Activated CD4-positive, alpha-beta T cell treated with anti-CD3 and anti-CD28 coated beads for 24 hours (primary cell): ENCODE data around the gene ZC2HC1C.
"Not testable (repeated sequence)": the region's sequence is repeated elsewhere in the genome, so short reads cannot be mapped to it uniquely, and the experiment has no call there.

ENCODE experiments used
- DNase-seq, 2 donors: peaks; one replicate each; pipeline ENCODE4 v3.0.0-alpha.2; 2020; ENCODE audit warnings: low read depth in 2 of 2

The ZC2HC1C gene

GRCh38 chr14:75054421-75054820 lies 15.0 kb upstream of the ZC2HC1C start:
- DNase-seq: no peak

GRCh38 chr14:75059642-75060041 lies 9.8 kb upstream of the ZC2HC1C start:
- no peak for DNase-seq

- DNase-seq: no peak
Observed at GRCh38 chr14:75060420-75060819, 9.0 kb upstream of the ZC2HC1C start.

GRCh38 chr14:75063013-75063412 lies 6.4 kb upstream of the ZC2HC1C start:
- DNase-seq: no peak

GRCh38 chr14:75063491-75064204 lies 5.8 kb upstream of the ZC2HC1C start, which contains the start of gene ACYP1:
Gene ACYP1, minus strand, starts transcription at chr14:75064024. Its CDS starts 471 bp downstream, at chr14:75063553.
- DNase-seq: peak; percentile 90 to 91

- no peak for DNase-seq
Observed at GRCh38 chr14:75064205-75064567, 5.3 kb upstream of the ZC2HC1C start.

- no peak for DNase-seq
Observed at GRCh38 chr14:75066691-75067090, 2.8 kb upstream of the ZC2HC1C start.

GRCh38 chr14:75067212-75067611 lies 2.2 kb upstream of the ZC2HC1C start:
- DNase-seq: no peak

GRCh38 chr14:75067765-75068164 lies 1.7 kb upstream of the ZC2HC1C start:
- not testable (repeated sequence) for DNase-seq

- DNase-seq: no peak
Observed at GRCh38 chr14:75068294-75069120, 934 bp upstream of the ZC2HC1C start.

- DNase-seq: no peak
Observed at GRCh38 chr14:75069811-75070145, 337 bp downstream of the ZC2HC1C start.

- DNase-seq: no peak
Observed at GRCh38 chr14:75070383-75070782, 942 bp downstream of the ZC2HC1C start.

GRCh38 chr14:75077794-75078193 lies 8.4 kb downstream of the ZC2HC1C start:
- no peak for DNase-seq

- DNase-seq: no peak
Observed at GRCh38 chr14:75079521-75079920, 10.1 kb downstream of the ZC2HC1C start.

- no peak for DNase-seq
Observed at GRCh38 chr14:75081660-75082229, 12.3 kb downstream of the ZC2HC1C start.

GRCh38 chr14:75083271-75083670 lies 13.8 kb downstream of the ZC2HC1C start:
- no peak for DNase-seq

GRCh38 chr14:75084513-75084912 lies 15.1 kb downstream of the ZC2HC1C start:
- no peak for DNase-seq

GRCh38 chr14:75088153-75088552 lies 18.7 kb downstream of the ZC2HC1C start:
- DNase-seq: no peak

GRCh38 chr14:75088566-75089373 lies 19.3 kb downstream of the ZC2HC1C start:
- DNase-seq: peak in 1 of 2 donors; percentile 27

- DNase-seq: no peak
Observed at GRCh38 chr14:75090353-75090752, 20.9 kb downstream of the ZC2HC1C start.

- no peak for DNase-seq
Observed at GRCh38 chr14:75091251-75091650, 21.8 kb downstream of the ZC2HC1C start.

- DNase-seq: no peak
Observed at GRCh38 chr14:75092698-75093097, 23.3 kb downstream of the ZC2HC1C start.
